HG03108 (cell line): ENCODE results near the gene ERP44.
"Not testable (repeated sequence)": the region's sequence is repeated elsewhere in the genome, so short reads cannot be mapped to it uniquely, and the experiment has no call there.

Experiments used
- ATAC-seq: cut with Tn5 transposase; IDR thresholded peaks from one replicate; pipeline ENCODE4 v1.9.1; 2021; ENCODE audit warnings: moderate library complexity; ENCODE audit not compliant: unreplicated experiment

The ERP44 gene

GRCh38 chr9:100101608-100102007 is 2.8 kb upstream of the ERP44 start:
- no peak for ATAC-seq

GRCh38 chr9:100100146-100100667 is 1.4 kb upstream of the ERP44 start:
- ATAC-seq = no peak

- no peak for ATAC-seq
These were observed 882 bp upstream of the ERP44 start for GRCh38 chr9:100099722-100100042.

GRCh38 chr9:100098046-100098886 is 534 bp downstream of the ERP44 start:
- peak; percentile 6 for ATAC-seq

- ATAC-seq = no peak
These were observed 2.4 kb downstream of the ERP44 start for GRCh38 chr9:100096378-100096916.

- ATAC-seq = not testable (repeated sequence)
These were observed 4.4 kb downstream of the ERP44 start for GRCh38 chr9:100094411-100094810.

- no peak for ATAC-seq
These were observed 6.7 kb downstream of the ERP44 start for GRCh38 chr9:100092066-100092465.

GRCh38 chr9:100091650-100092049 is 7.2 kb downstream of the ERP44 start:
- no peak for ATAC-seq

GRCh38 chr9:100090880-100091279 is 7.9 kb downstream of the ERP44 start:
- no peak for ATAC-seq

- ATAC-seq = no peak
These were observed 10.6 kb downstream of the ERP44 start for GRCh38 chr9:100088202-100088601.

- no peak for ATAC-seq
These were observed 11.6 kb downstream of the ERP44 start for GRCh38 chr9:100087218-100087617.

- no peak for ATAC-seq
These were observed 12.6 kb downstream of the ERP44 start for GRCh38 chr9:100086097-100086635.

GRCh38 chr9:100084734-100085133 is 14.1 kb downstream of the ERP44 start:
- peak; percentile 71 for ATAC-seq

- peak; percentile 37 for ATAC-seq
These were observed 14.7 kb downstream of the ERP44 start for GRCh38 chr9:100084128-100084453.

- ATAC-seq = peak; percentile 36
These were observed 15.2 kb downstream of the ERP44 start for GRCh38 chr9:100083448-100084127.

- no peak for ATAC-seq
These were observed 16.0 kb downstream of the ERP44 start for GRCh38 chr9:100082782-100083181.

- not testable (repeated sequence) for ATAC-seq
These were observed 22.5 kb downstream of the ERP44 start for GRCh38 chr9:100076256-100076655.

GRCh38 chr9:100074989-100075388 is 23.8 kb downstream of the ERP44 start:
- no peak for ATAC-seq

GRCh38 chr9:100074093-100074492 is 24.7 kb downstream of the ERP44 start:
- no peak for ATAC-seq

- ATAC-seq = no peak
These were observed 26.0 kb downstream of the ERP44 start for GRCh38 chr9:100072805-100073204.

GRCh38 chr9:100071271-100071670 is 27.5 kb downstream of the ERP44 start:
- no peak for ATAC-seq
